Left ventricle myocardium inferior (tissue), 1 donor: ENCODE results near the gene GMPPA. TPM values are rescaled to one million over a fixed set of nuclear protein-coding genes. Genes with fewer than 3 reads are reported as not detected.

ENCODE experiments used
- DNase-seq: peaks from one replicate; pipeline ENCODE4 v3.0.0-alpha.2; 2020
- H3K27ac ChIP-seq: fragments of 200-600 bp; replicated peaks from 2 replicates; pipeline ENCODE4 v1.8.0; 2021
- H3K27me3 ChIP-seq: fragments of 200-600 bp; 2 replicates; pipeline ENCODE4 v1.8.0; 2021; ENCODE audit warnings: low read depth
- H3K36me3 ChIP-seq: fragments of 200-600 bp; 2 replicates; pipeline ENCODE4 v1.8.0; 2021
- H3K4me1 ChIP-seq: fragments of 200-600 bp; 2 replicates; pipeline ENCODE4 v1.8.0; 2021
- H3K4me3 ChIP-seq: fragments of 200-600 bp; 2 replicates; pipeline ENCODE4 v1.8.0; 2021; ENCODE audit warnings: mild to moderate bottlenecking, moderate library complexity
- H3K9me3 ChIP-seq: fragments of 200-600 bp; replicated peaks from 2 replicates; pipeline ENCODE4 v1.8.0; 2021
- CTCF ChIP-seq: fragments of 200-600 bp; IDR thresholded peaks from 2 replicates; pipeline ENCODE4 v1.8.0; 2021; ENCODE audit warnings: antibody characterized with exemption, mild to moderate bottlenecking, borderline replicate concordance
- intact Hi-C: fragments of 100-400 bp; cut with micrococcal nuclease; formaldehyde crosslinking; loops from one replicate; pipeline ENCODE4 v1.11.0; 2022
- total RNA-seq: library from RNA; stranded (reverse); fragmentation: NEBNext Ultra II Directional; extraction: Animal tissue kit (Norgen Biotek cat#: 25700); gene quantifications from one replicate; pipeline ENCODE4 v1.2.1, GENCODE V29; 2021
- donor health status: DM: no; HTN: yes; CAD: no; lungs with severe emphysema.

GMPPA gene
- total RNA-seq, 1 donor from 2014 or later = 22.0 TPM

DNA sequence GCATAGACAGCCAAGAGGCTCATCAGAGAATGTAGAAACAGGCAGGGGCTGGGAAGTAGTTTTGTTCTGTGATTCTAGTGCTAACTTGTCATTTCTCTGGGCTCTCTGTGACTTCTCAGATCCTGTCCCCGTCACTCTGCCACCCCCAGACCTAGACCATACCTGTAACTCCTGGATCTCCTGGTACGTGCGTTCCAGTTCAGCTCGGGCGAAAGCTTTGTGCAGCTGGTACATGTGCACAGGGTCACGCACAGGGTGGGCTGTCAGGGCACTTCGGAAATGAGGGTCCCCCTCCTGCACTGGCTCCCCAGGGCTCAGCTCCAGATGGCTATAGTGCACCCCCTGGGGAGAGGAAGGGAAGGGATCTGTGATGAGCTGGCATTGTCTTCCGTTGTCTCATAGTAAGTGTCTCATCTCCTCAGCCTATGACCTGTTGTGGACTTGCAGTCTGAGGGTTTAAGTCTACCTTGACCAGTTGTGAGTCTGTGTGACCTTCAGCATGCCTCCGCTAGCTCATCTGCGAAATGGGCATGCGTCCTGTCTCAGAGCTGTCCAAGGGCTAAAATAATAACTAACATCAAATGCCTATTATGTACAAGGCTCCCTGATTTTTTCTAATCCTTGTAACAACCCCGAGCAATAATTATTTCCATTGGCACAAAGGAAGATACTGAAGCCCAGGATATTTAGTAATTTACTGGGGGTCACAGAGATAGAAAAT lies 42.3 kb downstream of the GMPPA start:
- intact Hi-C loops = no loop called here
- H3K27me3 ChIP-seq = peaks cover 55% of the 10 kb centered on the region
- no peak overlapping the region for H3K4me3 ChIP-seq
- TF ChIP-seq CTCF = no peak
- no peaks in the 10 kb centered on the region for H3K9me3 ChIP-seq
- peak overlapping the region; percentile 93 for H3K27ac ChIP-seq
- H3K36me3 ChIP-seq = peaks cover 32% of the 10 kb centered on the region
- H3K4me1 ChIP-seq = peaks cover 56% of the 10 kb centered on the region
- DNase-seq = no peak

- peak; percentile 85 for TF ChIP-seq CTCF
- H3K9me3 ChIP-seq = no peaks in the 10 kb centered on the region
- H3K27me3 ChIP-seq = peaks cover 52% of the 10 kb centered on the region
- DNase-seq = peak; percentile 76
- H3K4me3 ChIP-seq = peak overlapping the region; percentile 80
- peaks cover 56% of the 10 kb centered on the region for H3K4me1 ChIP-seq
- H3K27ac ChIP-seq = peak overlapping the region; percentile 93
- peaks cover 32% of the 10 kb centered on the region for H3K36me3 ChIP-seq
- intact Hi-C loops = no loop called here
These were observed 43.0 kb downstream of the GMPPA start for GRCh38 chr2:219541611-219542180.

DNA sequence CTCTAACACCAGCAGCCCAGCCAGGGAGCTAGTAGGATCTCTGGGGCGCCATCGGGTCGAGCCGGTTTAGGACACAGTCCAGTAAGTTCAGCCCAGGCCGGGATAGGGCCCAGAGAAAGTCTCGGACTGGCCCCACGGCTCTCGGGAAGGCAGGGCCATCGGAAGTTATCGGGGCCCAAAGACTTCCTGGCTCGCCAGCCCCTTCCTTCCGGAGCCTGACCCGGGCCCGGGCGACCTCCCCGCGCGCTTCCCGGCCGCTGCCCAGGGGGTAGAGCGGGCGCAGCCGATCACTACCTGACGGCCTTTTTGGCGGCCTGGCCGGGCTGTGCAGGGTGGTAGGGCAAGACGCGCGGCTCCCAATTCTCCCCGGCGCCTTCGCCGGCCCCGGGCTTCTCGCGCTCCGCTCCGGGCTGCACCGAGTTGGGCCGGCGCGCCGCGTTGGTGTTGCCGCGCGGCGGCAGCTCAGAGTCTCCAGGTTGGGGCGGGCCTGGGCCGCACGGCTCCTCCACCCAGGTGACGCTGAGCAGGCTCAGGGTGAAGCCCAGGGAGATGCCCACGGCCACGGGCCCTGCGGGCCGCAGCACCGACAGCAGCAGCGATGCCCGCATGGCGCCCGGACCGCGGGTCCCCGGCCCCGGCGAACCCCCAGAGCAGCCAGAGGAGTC lies 44.4 kb downstream of the GMPPA start:
- intact Hi-C loops = no loop called here
- peaks cover 32% of the 10 kb centered on the region for H3K36me3 ChIP-seq
- peaks cover 49% of the 10 kb centered on the region for H3K27me3 ChIP-seq
- no peak for TF ChIP-seq CTCF
- peak overlapping the region; percentile 93 for H3K27ac ChIP-seq
- H3K9me3 ChIP-seq = no peaks in the 10 kb centered on the region
- H3K4me3 ChIP-seq = peak overlapping the region; percentile 80
- H3K4me1 ChIP-seq = peaks cover 49% of the 10 kb centered on the region
- peak; percentile 33 for DNase-seq

DNA sequence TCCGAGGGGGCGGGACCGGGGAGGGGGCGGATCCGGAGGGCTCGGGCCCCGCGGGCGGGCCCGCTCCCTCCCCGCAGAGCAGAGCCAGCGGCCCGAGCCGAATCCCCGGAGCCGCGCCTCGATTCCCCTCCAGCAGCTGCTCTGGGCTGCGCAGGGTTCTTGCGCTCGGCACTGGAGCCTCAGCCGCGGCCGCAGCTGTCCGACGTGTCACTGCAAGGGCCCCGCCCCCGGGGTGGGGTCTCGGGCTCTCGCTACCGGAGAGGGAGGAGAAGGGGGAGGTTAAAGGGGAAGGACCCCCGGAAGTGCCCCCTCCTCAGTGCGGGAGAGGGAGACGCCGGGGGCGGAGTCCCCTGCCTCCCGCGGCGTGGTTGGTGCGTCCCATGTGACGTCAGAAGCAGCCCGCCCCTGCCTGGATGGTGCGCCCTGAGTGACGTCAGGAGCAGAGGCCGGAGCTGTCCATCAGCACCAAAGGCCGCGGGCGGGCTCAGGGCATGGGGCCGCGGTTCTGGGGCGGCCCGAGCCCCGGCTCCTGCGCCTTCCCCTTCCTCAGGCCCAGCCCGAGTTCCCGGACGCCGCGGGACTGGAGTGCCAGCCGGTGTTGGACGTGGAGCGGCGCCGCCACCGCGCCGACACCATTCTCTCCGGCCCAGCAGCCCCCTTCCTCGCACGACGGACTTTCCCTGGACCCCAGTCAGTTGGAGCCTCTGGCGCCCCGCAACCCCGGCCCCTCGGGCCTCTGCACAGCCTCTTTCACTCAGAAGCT lies 45.1 kb downstream of the GMPPA start, which contains the start of the genes CHPF and TMEM198:
CHPF (minus strand) TSS at position 214 of the 763 bp plus-strand sequence. CDS start 271 bp downstream, outside the sequence.
TMEM198 (plus strand) TSS at position 433 of the 763 bp plus-strand sequence. CDS start 700 bp downstream, outside the sequence.
- Histone ChIP-seq H3K27me3 (peaks cover 44% of the 10 kb centered on the region), H3K4me1 (peaks cover 42% of the 10 kb centered on the region), H3K4me3 (peak within 1 kb of the TSS; percentile 80), H3K36me3 (peaks cover 28% of the 10 kb centered on the region), H3K9me3 (no peaks in the 10 kb centered on the region), H3K27ac (peak within 1 kb of the TSS; percentile 93)
- intact Hi-C loops = no loop called here
- DNase-seq = peak; percentile 97
- no peak for TF ChIP-seq CTCF

DNA sequence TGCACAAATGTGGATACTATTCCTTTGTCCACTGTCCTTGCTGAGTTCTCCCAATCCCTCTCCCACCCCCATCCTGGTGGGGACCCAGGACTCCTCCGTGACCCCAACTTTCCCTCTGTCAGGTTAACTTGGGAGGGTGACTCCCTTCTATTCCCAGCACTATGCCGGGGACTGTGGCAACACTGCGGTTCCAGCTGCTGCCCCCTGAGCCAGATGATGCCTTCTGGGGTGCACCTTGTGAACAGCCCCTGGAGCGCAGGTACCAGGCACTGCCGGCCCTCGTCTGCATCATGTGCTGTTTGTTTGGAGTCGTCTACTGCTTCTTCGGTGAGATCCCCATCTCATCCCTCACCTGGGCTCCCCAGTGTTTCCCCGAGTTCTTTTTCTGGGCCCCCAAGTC lies 45.9 kb downstream of the GMPPA start:
- TF ChIP-seq CTCF = no peak
- H3K36me3 ChIP-seq = peaks cover 22% of the 10 kb centered on the region
- peak overlapping the region; percentile 80 for H3K4me3 ChIP-seq
- H3K9me3 ChIP-seq = no peaks in the 10 kb centered on the region
- intact Hi-C loops = no loop called here
- H3K27me3 ChIP-seq = peaks cover 38% of the 10 kb centered on the region
- peaks cover 37% of the 10 kb centered on the region for H3K4me1 ChIP-seq
- DNase-seq = no peak
- peak overlapping the region; percentile 93 for H3K27ac ChIP-seq
